Measurements from ENCODE around the gene ZSCAN30.

- TF ChIP-seq ZNF782 (CRISPR knock-in tag; IDR thresholded peaks at IDR 0.05; ENCODE audit: borderline replicate concordance) (no peak), ZNF337 (CRISPR knock-in tag; IDR thresholded peaks at IDR 0.05; ENCODE audit: borderline replicate concordance, low read depth) (no peak), EP300 (IDR thresholded peaks at IDR 0.05; ENCODE audit: low read depth in 2 of 2, low read length in 2 of 2) (no peak), EP300 (CRISPR knock-in tag; IDR thresholded peaks at IDR 0.05; ENCODE audit: borderline replicate concordance) (no peak)
These were observed 44.8 kb upstream of the ZSCAN30 start for GRCh38 chr18:35334821-35335220.

Data from HepG2 (cell line).